GM18511 (cell line): Measurements from ENCODE around the gene GPRIN3.

ENCODE experiments used
- ATAC-seq: cut with Tn5 transposase; IDR thresholded peaks from one replicate; pipeline ENCODE4 v1.9.1; 2021; ENCODE audit warnings: mild to moderate bottlenecking, moderate library complexity; ENCODE audit not compliant: unreplicated experiment

GPRIN3 gene

DNA sequence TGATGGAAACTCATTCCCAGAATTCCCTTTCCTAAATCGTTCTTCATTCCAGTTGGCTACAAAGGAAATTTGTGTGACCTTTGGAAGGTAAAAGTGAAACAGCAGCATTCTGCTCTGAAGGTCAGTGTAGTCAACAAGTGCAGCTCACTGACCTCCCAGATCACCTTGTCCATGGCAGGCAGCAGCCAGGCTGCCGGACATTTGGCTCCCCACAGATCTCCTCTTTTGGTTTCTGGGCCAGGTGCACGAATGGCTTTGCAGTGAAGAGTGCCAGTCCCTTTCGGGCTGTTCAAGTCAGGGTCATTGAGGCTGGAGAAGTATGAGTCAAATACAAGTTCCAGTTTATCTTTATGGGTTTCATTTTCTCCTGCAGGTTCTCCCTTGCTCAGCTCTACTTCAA lies 14.3 kb downstream of the GPRIN3 start:
- no peak for ATAC-seq

DNA sequence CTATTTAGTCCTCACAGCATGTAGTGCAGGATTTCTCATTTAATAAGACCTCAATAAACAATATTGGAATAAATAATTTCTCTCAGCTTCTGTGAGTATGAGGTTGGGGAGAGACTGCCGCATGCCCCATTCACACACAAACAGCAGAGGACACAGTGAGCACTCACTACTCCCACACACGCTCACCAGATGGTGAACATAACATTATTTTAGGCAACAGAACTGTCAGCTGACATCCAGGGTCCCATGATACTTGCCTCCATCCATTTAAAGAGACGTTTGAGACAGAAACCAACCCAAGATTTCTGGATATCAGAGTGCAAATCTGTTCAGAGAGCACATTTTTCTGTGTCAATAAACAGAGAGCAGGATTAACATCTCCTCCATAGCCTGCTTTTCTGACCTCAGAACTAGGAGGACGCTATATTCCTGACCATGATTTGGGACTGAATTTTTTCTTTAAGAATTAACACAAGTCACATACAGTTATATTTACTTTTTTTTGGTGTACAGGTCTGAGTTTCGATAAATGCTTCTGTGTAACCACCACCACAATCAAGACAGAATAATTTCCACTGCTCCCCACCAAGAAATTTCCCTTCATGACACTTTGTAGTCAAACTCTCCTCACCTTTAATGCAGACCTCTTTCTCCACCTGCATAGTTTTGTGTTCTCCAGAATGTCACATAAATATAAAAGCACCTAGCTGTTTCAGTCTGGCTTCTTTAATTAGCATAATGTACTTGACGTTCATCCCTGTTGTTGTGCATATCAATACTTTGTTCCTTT lies 16.7 kb downstream of the GPRIN3 start:
- peak; percentile 32 for ATAC-seq

DNA sequence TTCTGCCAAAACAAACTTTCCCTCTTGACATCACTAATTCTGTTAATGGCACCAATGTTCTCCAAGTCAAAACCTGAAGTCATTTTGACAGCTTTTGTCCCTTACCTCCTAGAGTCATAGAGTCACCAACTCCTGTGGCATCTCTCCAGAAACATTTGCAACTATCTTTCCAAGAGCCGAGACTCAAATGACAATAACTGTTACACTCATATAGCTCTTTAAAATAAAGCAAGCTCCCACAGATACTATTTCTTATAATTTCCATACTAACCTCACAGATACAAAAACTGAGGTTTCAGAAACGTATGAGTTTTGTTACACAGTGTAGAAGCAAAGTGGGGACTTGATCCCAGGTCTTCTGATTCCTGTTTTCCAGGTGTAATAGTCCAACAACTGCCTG lies 18.3 kb downstream of the GPRIN3 start:
- no peak for ATAC-seq

DNA sequence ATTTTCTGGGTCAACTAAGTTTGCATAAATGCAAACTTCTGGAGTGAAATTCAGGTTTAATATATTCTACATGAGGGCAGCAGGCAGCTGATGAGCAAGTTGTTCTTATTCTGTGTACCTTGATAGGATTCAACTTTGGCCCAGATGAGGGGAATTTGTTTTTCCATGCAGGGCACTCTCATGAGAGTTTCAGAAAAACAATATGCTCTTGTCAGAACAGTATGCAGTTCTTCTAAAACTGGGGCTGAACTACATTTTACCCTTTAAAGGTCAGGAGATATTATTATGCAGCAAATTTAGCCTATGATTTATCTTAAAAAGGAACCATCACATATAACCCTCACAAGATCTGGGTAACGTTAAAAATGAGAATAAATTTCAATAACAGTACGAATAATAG lies 19.2 kb downstream of the GPRIN3 start:
- no peak for ATAC-seq

DNA sequence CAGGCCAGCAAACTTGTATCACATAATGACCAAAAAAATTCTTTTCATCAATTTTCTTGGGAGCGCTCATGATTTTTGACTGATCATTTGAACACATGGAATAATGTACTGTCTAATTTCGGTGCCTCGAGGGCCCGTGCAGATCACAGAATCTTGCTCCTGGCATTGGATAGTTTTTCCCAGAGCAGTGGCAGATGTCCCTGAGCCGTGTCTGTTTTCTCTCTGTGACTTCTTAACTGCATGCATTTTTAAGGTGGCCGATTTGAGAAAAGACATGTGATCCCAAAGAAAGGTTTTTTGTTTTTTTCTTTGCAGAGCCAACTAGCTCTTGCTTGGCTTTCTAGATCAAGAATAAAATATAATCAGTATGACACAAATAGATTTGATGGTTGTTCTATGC lies 19.7 kb downstream of the GPRIN3 start:
- no peak for ATAC-seq

DNA sequence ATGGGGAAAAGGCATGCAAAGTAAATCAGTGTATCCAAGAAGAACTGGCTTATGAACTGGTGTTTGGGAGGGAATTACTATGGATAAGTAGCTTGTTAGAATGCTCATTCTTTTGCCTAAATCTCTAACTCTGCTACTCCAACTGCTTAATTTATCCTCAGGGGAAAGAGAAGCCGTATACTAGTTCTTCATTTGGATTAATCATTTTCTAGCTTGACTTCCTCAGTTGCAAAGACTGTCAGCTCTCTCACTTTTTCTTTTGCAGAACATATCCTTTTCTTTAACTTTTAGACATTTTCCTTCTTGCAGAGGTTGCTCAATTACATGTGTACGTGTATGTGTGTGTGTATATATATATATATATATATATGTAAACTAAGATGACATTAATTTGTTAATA lies 21.9 kb downstream of the GPRIN3 start:
- peak; percentile 53 for ATAC-seq

DNA sequence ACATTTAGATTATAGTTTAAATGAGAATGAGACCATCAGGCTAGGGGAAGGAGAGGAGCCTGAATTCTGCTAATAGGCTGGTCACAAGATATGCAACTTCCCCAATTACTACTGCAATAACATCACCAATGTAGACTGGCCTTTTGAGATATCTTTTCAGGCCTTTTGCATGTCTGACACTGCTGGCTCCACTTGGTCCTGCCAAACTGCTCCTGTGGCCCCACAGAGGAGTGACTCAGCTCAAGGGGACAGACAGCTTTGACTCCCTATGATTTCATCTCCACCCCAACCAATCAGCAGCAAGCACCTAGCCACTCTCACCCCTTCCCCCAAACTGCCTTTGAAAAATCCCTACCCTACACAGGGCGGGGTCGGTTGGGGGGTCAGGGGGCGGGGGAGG lies 22.8 kb downstream of the GPRIN3 start:
- no peak for ATAC-seq

DNA sequence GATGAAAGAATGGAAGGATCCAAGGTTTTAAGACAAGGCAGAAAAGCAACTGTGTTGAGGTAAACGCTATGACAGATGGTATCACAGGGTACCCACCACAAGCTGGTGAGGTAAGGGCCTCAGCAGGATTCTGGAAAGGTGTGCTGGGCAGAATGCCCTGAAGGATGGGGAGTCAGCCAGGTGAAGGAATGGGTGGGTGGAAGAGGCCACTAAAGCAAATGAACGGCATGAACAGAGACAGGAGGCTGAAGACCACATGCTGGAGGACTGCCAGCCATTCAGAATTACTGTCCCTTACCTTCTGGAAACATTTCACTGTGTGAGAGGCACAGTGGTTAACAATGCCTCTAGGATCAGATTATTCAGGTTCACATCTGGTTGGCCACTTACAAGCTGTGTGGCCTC lies 23.6 kb downstream of the GPRIN3 start:
- no peak for ATAC-seq

DNA sequence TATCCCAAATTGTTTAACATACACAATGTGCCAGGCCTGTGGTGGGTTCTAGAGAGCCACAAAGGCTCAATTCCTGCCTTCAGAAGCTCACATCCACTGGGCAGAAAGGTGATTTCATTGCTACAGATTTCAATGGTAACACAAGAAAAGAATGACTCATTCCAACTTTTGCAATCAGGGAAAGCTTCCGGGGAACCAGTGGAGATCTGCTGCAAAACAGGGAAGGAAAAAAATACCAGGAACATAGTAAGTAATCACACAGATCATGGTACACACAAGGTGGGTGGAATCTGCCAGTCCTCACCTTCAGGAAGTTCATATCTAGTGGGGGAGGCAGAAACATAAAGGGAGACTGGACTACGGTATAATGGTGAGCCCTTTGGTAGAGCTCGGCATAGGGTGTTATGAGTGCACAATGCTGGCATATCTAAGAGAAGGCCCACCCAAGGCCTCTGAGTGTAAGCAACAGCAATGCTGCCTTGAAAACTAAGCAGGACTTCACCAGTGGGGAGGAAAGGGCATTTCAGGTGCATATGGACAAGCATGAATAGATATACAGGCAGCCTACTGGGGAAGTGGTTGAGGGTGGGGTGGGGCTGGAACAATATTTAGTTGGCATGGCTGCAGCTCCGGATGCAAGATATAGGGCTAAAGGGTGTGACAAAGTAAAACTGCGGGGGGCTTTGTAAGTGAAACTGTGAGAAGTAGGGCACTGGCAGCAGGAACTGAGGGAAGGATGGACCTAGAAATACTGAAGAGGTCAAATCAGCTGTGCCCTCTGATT lies 24.2 kb downstream of the GPRIN3 start:
- no peak for ATAC-seq

DNA sequence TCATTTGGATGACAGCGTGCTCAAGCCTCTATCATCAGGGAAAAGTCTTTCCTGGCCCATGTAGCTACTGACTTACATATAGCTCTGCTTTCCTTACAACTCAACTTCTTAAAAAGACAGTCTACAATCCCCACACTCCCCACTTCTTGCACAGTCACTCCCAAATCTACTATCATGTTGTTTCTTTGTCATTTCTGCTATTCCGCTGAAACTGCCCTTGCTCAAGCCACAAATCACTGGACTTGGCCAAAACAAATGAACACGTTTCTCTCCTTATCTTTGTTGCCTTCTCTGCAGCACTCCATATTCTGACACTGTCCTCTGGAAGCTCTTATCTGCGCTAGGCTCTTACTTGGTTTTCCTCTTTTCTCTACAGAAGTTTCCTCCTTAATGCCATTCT lies 28.2 kb downstream of the GPRIN3 start:
- no peak for ATAC-seq

DNA sequence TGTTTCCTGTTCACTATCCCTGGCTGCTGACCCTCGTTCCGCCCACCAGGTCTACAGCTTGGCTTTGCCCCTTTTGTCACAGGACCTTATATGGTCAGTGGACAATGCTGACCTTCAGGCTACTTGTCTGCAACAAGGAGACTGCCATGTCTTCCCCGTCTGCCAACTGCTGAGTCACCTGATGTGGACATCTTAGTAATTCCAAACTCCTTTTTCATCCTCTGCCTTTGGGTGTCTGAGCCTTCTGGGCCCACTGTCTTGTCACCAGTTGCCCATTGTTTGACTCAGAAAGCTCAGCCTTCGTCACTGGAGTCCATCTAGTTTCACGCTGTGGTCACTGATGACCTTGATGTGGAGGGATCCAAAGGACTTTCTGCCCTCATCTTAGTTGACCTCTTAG lies 30.2 kb downstream of the GPRIN3 start:
- no peak for ATAC-seq

DNA sequence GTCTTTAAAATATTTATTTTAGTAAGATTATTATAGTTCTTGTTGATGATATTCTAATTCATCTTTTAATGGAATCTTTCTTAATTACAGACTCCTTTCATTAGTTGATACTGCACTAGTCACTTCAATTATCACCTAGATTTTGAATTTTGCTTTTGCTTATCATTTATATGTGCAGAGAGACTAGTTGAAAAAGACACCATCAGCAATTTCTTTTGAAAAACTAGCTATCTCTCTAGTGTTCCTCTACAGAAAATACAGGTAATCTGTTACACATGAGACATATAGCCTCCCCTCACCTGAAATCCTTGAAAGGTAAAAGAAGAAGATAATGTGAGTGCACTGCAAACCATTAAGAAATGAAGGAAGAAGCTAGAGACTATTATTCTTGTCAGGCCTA lies 31.3 kb downstream of the GPRIN3 start:
- ATAC-seq: no peak

DNA sequence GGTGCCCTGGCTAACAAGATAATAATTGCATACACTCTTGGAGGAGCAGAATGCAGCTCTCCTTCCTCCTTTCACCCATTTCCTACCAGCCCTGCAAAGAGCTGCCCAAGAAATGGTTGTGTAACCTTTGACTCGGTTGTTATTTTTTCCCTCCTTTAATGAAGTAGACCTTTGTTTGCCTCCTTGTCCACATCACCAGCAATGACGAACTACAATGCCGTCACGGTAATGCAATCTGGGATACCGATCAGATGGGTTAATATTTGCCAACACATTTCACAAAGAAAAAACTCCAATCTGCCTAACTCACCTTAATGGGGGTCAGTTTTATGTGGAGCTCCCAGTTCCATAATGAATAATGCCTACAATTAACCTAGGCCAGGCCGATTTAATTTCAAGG lies 32.0 kb downstream of the GPRIN3 start:
- ATAC-seq: no peak

DNA sequence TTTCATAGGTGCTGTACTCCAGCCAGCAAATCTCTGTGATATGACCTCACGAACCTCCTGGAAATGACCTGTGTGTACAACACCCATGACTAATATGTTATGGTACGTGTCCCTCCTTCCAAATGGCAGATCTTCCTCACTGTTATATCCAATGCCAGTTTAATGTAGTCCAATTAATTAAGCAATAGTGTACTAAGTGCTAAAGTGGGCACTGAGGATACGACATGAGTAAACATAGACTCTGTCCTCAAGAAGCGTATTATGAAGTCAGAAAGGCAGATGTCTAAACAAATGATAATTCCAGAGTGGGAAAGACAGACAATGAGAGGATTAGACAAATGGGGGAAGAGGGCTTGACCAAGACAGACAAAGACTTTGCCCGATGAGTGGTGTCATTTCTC lies 33.9 kb downstream of the GPRIN3 start:
- no peak for ATAC-seq

DNA sequence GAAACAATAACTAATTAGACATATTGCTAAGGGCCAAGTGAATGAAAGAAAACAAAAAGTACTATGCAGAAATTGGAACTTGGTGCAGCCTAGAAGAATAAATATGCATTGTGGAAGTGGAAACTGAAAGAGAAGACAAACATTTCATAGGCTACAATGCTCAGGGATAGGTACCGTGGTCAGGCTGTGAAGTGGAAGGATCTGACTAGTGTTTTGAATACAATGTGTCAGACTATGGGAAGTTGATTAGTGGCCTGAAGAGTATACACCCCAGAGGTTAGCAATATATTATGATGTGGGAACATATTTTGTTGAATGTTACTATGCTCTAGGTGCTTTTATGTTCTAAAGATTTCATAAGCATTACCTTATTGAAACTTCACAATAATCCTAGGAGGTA lies 36.8 kb downstream of the GPRIN3 start:
- no peak for ATAC-seq

DNA sequence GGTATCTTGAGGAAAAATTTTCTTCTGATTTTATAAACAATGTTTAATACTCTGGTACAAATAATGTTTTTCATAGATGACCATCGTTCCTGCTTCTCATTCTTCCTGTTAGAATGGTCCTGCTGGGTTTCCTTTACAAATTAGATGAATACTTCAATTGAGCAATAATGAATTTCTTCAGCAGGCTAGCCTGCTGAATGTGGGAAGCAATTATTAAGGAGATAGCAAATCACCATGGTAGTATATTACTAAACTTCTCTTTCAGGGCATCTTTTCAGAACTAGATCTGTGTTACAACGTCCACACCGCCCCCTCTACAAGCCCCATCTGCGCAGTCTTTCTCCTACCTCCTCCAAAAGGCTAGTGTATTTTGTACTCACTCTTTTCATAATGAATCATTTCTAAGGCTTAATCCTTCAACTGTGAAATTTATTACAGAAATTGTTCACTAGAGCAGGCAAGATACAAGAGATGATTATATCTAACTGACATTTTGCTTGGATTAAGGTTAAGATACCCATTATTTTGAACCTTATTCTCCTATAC lies 38.4 kb downstream of the GPRIN3 start:
- ATAC-seq: no peak

DNA sequence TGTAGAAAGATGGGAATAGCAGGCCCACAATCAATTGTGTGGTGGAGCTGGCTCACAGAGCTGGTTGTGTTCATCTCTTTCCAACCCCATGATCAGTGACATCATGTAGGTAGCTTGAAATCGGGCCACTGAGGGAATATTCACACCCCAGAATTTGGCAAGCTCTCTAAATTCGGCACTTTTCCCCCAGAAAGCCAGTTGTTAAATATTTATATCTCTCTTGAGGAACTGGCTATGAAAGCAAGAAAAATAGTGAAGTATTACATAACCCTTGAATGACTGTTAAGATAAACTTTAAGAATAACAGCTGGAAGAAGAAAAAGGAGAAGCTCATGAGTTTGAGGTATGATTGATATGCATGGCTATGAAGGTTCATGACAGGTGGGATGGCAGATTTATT lies 38.9 kb downstream of the GPRIN3 start:
- no peak for ATAC-seq

DNA sequence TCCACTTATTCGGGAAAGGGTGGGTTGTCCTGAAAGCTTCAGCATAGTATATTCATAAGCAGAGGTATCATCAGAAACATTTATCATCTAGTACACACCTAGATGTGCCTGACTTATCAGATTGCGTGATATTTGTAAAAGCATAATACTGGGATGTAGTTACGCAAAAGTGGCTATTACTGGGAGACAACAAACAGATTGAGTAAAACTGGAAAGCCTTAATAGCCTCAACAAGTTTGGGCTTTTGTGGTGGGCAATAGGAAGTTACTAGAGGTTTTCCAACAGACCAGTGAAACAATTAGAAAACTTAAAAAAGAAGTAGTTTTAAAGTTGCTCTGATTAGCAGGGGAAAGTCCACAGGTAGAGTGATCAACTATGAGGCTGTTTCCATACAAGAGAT lies 39.8 kb downstream of the GPRIN3 start:
- ATAC-seq: no peak

DNA sequence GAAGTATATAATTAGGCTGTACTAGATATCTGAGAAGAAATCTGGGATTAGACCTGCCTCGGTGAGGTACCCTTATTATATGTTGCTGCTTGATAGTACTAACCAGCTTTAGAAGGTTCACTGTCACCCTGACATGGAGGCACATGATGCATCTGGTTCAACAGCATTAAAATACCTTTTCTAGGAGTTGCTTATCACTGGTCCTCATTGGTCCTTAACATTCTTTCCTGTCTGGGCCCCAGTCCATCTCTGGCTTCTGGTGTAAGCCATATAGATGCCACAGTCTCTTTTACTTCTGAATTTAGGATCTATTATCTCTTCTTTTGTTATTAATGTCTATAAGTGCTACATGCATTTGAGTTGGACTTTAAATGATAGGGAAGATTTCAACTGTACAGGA lies 40.2 kb downstream of the GPRIN3 start:
- ATAC-seq: no peak

DNA sequence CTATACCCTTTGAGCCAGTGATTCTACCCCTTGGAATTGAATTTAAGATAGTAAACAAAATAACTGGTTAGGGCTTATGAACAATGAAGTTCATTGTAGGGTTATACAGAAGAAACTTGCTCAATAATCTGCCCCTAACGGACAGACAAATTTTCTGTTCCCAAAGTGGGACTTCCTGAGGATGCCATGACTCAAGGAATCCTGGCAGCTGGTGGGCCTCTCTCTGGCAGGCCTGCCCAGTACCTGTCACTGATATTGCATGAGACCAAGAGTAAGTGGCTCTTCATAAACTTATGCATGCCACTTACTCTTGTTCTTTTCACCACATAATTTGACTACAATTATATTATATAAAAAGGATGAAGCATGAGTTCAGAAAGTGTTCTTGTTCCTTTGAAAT lies 41.5 kb downstream of the GPRIN3 start:
- no peak for ATAC-seq

DNA sequence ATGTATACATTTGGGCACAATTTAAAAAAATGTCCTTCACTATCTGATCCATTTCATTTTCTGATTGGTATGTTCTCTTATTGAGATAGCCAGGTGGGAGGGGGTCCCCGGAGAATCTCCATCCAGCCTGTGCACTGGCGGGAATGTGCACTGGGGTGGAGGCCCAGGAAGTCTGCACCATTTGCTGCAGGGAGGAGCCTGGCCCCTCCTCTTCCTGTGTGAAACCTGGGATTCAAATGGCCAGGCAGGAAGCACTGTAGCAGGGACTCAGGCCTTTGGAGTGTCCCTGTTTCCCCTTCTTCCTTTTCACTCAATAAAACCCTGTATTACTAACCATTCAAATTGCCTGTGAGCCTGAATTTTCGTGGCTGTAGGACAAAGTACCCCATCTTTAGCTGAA lies 44.3 kb downstream of the GPRIN3 start:
- ATAC-seq: no peak

DNA sequence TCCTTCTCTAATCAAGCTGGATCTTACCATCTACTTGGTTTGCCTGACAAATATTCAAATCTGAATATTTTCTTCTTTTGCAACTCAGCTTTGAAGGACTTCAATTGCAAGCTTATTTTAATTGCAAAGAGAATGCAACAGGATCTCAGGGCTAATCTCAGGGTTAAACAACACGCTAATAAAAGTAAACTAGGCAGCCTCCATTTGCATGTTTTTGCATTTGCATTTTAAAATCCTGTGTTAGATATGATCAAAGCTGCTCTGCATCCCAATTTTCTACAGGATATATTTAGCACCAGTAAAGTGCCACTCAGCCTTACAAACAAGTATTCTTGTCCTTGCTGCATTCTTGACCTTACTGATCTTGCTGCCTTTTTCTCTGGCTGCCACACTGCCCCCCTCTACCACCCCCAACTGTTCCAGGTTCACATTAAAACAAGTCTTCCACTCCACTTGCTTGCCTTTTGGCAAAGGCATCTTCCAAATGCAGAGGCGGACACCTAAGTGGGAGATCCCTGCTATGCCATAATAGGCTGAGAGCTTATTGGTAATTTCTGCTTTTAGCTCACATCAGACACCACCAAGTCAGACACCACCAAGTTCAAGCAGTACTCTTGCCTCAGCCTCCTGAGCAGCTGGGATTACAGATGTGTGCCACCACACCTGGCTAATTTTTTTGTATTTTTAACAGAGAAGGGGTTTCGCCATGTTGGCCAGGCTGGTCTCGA lies 48.1 kb downstream of the GPRIN3 start:
- ATAC-seq: no peak
